ENCODE results near the gene ARHGEF25.
"Not testable (repeated sequence)": the region's sequence is repeated elsewhere in the genome, so short reads cannot be mapped to it uniquely, and the experiment has no call there.

The ARHGEF25 gene

GRCh38 chr12:57609101-57609780 is 2.0 kb upstream of the ARHGEF25 start:
- no peak for DNase-seq (ENCODE audit: low read depth)

DNA sequence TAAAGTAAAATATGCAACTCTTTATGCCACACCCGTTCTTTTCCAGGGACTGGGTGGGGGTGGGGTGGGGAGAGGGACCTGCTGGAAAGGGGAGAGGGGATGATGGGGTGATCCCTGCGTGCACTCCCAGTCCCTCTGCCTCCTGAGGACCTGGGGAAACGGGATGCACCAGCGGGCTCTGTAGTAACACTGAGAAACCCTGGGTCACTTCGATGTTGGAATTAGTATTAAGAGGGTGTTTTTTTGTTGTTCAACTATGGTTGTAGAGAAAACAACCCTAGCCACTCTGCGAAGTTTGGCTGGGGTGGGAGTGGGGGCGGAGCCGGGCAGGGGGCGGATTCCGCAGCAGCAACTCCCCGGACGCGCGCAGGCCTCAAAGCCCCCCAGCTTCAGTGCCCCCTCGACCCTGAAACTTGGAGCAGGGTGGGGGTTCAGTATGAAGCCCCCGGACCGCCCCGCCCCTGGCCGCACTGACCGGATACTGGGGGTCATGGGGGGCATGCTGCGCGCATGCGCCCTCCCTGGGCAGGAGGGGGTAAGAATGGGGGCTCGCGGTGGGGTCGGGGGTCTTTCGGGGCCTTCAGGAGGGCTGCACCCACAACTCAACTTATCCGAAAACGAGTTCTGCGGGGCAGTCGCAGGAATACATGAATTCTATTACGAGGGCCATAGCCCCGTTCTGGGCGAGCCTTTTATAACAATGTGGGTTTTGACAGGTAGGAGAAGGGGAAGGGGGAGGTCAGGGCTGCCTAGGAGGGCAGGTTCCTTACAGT is 1.3 kb upstream of the ARHGEF25 start:
- no peak for DNase-seq (ENCODE audit: low read depth)

- no peak for DNase-seq (ENCODE audit: low read depth)
Measured at GRCh38 chr12:57610554-57611107, 604 bp upstream of the ARHGEF25 start.

GRCh38 chr12:57611827-57612710 is 834 bp downstream of the ARHGEF25 start:
- no peak for DNase-seq (ENCODE audit: low read depth)

DNA sequence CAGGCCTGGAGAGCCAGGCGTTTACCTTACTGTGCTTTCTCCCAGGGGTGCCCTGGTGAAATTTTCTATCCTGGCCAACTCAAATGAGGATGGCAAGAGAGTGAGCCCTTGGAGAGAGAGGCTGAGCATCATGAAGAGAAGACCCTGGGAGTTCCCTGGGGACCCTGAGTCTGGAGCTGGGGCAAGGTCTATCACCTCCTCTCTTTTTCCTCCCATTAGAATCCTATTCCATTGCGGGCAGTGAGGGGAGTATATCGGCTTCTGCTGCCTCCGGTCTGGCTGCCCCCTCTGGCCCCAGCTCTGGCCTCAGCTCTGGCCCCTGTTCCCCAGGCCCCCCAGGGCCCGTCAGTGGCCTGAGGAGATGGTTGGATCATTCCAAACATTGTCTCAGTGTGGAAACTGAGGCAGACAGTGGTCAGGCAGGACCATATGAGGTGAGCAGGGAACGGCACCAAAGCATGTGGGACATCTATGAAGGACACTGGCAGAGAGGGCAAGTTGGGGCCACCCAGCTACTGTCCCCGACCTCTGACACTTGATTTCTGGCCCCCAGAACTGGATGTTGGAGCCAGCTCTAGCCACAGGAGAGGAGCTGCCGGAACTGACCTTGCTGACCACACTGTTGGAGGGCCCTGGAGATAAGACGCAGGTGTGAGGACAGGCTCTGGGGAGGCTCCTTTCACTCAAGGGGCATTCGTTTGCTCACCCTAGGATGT is 1.6 kb downstream of the ARHGEF25 start:
- no peak for DNase-seq (ENCODE audit: low read depth)

DNA sequence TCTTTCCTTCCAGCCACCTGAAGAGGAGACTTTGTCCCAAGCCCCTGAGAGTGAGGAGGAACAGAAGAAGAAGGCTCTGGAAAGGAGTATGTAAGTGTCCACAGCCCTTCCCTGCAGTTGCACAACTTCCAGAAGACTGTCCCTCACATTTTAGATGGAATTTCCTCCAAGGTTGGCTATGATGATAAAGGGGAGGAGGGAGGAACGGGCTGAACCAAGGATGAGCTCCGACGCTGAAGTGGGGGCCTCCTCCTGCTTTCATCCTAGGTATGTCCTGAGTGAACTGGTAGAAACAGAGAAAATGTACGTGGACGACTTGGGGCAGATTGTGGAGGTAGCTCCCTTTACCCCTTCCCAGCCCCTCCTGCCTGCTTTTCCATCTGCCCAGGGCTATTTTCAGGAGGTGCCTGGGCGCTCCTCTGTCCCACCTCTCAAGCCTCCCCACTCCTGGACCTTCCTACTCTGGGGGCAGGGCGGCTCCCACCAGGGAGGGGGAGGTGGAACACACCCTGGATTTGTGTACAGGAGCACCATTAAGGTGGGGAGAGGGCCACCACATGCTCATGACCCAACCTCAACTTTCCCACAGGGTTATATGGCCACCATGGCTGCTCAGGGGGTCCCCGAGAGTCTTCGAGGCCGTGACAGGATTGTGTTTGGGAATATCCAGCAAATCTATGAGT is 2.3 kb downstream of the ARHGEF25 start:
- DNase-seq (ENCODE audit: low read depth): no peak

DNA sequence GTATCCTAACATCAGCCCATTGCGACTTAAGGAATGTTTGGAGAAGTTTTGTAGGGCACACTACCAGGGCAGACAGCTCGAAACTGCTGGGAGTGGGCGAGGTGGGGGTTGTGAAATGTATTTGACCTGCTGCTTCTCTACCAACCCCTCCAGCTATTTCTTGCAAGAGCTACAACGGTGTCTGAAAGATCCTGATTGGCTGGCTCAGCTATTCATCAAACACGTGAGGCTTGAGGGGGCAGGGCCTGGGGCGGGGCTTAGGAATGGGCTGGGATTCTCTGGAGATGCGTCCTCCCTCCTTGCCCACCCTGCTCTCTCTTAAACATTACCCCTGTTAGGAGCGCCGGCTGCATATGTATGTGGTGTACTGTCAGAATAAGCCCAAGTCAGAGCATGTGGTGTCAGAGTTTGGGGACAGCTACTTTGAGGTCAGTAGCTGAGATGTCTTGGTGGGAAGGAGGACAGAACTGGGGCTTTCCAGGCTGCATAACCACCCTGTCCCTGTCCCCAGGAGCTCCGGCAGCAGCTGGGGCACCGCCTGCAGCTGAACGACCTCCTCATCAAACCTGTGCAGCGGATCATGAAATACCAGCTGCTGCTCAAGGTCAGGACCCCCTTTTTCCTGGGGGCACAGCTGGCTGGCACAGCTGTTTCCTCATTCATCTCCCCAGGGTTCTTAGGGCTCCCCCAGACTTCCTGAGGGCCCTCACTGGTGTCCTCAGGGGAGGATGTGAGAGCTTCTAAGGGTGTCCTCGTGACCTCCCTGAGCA is 3.1 kb downstream of the ARHGEF25 start:
- DNase-seq (ENCODE audit: low read depth): no peak

GRCh38 chr12:57614948-57615500 is 3.8 kb downstream of the ARHGEF25 start:
- DNase-seq (ENCODE audit: low read depth): no peak

DNA sequence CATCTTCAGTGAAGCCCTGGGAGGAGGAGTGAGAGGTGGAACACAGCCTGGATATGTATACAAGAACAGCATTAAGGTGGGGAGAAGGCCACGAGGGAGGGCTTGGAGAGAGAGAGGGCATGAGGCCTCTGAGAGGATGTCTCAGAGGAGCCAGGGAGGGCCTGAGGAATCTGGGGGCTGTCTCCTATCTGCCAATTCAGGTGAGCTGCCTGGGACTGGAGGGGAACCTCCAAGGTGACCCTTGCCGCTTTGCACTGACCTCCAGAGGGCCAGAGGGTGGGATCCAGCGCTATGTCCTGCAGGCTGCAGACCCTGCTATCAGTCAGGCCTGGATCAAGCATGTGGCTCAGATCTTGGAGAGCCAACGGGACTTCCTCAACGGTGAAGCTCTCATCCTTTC is 4.4 kb downstream of the ARHGEF25 start:
- DNase-seq (ENCODE audit: low read depth): no peak

GRCh38 chr12:57616383-57617101 is 5.3 kb downstream of the ARHGEF25 start:
- DNase-seq (ENCODE audit: low read depth): no peak

GRCh38 chr12:57617942-57618341 is 6.7 kb downstream of the ARHGEF25 start:
- DNase-seq (ENCODE audit: low read depth): no peak

DNA sequence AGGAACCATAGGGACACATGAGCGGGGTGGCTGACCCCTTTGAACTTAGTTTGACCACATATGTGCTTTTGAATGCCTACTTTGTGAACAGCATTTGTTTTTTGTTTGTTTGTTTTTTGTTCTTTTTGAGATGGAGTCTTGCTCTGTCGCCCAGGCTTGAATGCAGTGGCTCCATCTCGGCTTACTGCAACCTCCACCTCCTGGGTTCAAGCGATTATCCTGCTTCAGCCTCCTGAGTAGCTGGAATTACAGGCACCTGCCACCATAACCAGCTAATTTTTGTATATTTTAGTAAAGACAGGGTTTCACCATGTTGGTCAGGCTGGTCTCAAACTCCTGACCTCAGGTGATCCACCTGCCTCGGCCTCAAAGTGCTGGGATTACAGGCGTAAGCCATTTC is 7.2 kb downstream of the ARHGEF25 start:
- DNase-seq (ENCODE audit: low read depth): not testable (repeated sequence)

GRCh38 chr12:57618966-57619433 is 7.8 kb downstream of the ARHGEF25 start:
- DNase-seq (ENCODE audit: low read depth): no peak

GRCh38 chr12:57619434-57620244 is 8.4 kb downstream of the ARHGEF25 start:
- no peak for DNase-seq (ENCODE audit: low read depth)

DNA sequence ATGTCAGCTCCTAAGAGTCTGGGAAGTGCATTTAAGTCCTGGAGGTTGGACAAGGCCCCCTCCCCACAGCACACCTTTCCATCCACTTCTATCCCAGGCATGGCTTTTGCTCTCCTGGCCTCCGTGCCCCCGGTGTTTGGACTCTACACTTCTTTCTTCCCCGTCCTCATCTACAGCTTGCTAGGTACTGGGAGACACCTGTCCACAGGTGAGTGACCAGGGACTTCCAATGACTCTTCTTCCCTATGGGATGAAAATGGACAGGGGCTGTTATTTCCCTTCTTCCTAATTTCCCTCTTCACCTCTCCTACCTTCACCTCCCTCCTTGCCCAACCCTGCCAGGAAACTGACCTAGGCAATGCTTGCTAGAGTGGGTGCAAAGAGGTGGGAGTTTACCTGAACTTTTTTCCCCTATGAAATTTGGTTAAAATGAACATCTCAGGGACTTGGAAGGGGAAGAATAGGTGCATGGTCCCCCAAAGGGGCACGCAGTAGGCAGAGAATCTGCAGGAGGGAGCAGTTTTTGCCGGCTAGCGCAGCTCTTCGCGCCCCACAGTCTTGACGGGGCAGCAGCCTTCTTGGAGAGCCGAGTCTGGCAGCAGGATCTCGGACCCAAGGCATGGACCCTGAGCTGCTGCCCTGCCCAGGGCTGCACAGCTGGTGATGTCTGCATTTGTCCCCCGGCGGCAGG is 9.2 kb downstream of the ARHGEF25 start:
- DNase-seq (ENCODE audit: low read depth): no peak

DNA sequence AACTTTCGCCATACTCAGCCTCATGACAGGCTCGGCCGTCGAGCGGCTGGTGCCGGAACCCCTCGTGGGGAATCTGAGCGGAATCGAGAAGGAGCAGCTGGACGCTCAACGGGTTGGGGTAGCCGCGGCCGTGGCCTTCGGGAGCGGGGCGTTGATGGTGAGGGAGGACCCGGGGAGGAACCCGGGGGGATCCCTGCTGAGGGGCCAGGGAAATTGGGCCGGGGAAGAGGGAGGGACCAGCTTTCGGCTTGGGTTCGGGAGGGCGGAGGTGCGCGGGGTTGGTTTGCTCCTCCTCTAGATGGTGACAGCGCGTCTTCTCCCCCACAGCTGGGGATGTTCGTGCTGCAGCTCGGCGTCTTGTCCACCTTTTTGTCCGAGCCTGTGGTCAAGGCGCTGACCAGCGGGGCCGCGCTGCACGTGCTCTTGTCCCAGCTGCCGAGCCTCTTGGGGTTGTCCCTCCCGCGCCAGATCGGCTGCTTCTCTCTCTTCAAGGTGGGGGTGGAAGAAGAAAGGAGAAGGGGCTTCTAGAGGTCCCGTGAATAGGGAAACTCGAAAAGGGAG is 9.8 kb downstream of the ARHGEF25 start:
- no peak for DNase-seq (ENCODE audit: low read depth)
